ENCODE measurements around the gene SNCB.

- TF ChIP-seq CTCF (IDR thresholded peaks at IDR 0.05), result no peak
- TF ChIP-seq POLR2A (IDR thresholded peaks at IDR 0.05), result no peak
Observed at GRCh38 chr5:176619569-176620332, 10.6 kb downstream of the SNCB start.

Data from right lobe of liver (tissue), 4 donors.